Fibroblast of lung (primary cell): ENCODE data around the gene LTN1.

Source experiments
- EZH2 ChIP-seq: IDR thresholded peaks from 2 replicates; pipeline ENCODE4 v1.5.1; 2012; ENCODE audit warnings: low read length, control low read depth, mild to moderate bottlenecking; ENCODE audit errors: missing control alignments
- TF ChIP-seq, protein P1 (sequence below), 2 donors: IDR thresholded peaks in 1 of 2; conservative IDR thresholded peaks in 1 of 2; 1 replicate in 1 of 2; 2 replicates in 1 of 2; pipeline ENCODE4 v1.5.1; 2011 to 2012; ENCODE audit warnings: low read length in 2 of 2, control low read depth in 1 of 2, inconsistent platforms in 1 of 2, low read depth in 1 of 2, mild to moderate bottlenecking in 1 of 2

GRCh38 chr21:28932717-28933116, 60.0 kb downstream of the LTN1 start:
- TF ChIP-seq, protein P1, sequence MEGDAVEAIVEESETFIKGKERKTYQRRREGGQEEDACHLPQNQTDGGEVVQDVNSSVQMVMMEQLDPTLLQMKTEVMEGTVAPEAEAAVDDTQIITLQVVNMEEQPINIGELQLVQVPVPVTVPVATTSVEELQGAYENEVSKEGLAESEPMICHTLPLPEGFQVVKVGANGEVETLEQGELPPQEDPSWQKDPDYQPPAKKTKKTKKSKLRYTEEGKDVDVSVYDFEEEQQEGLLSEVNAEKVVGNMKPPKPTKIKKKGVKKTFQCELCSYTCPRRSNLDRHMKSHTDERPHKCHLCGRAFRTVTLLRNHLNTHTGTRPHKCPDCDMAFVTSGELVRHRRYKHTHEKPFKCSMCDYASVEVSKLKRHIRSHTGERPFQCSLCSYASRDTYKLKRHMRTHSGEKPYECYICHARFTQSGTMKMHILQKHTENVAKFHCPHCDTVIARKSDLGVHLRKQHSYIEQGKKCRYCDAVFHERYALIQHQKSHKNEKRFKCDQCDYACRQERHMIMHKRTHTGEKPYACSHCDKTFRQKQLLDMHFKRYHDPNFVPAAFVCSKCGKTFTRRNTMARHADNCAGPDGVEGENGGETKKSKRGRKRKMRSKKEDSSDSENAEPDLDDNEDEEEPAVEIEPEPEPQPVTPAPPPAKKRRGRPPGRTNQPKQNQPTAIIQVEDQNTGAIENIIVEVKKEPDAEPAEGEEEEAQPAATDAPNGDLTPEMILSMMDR (conservative IDR thresholded peaks at IDR 0.05 in 1 of 2, IDR thresholded peaks at IDR 0.05 in 1 of 2; ENCODE audit: low read depth in 1 of 2, low read length in 2 of 2), result no peak
- TF ChIP-seq EZH2, result no peak
